ENCODE results near the gene EFCAB8.

Gene EFCAB8, protein sequence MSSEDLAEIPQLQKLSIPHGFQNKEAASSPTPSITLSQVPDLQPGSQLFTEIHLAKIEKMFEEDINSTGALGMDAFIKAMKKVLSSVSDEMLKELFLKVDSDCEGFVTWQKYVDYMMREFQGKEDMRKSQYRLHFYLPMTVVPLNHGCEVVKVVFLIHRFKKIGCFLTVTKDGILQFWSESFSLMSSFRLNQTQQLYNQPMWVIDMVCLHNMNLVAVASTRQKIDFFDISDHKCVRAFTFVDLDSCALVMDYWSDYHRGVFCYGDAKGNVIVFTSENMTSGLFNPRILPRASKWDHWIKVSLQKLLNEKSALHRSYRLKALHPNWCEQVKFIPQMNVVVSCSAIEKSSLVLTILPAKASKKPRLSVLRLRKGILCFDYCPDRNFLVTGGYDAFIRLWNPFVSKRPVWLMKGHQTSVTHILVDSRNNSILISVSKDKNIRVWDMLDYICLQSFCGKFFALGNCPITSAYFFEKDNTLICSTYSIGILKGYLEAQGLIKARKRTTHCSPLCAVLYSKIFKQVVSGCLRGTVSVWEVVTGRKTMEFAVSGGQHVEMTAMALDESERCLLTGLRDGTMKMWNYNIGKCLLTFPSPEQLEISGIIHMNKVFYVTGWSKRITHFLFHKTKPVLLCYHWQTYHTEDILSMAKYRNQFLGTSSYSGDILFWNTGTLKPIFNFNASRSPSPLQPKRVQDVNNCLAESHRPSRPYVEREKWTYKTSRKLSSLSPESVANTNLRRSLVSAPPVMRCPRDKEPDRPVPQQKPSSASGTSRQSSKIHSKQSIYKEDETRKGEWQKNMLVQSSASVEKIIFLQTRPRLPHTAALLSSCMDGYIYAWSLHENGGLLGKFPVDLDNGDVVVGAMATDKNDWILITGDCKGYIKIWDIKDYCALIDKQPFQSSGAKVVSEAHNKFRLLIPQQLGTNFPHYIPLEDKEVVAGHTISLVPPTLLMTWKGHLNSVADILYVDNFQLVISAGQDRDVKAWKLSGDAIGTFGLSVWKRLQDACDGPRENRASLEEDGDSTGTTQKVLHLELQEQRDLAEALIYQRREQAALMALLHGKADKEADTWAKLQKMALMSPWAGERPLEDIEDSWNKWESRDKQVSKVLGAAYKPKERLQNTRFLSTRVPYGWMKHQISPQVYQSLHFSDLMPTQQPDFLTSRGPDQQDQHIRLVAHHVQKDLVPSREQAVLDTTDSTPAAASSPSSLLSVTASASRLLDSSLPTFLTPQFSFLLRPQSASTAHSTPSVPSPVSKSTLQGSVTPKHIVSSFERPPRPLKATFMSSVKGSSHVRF
- total RNA-seq = 0.39 to 6.5 (median 1.8) reads per million in 9 experiments

DNA sequence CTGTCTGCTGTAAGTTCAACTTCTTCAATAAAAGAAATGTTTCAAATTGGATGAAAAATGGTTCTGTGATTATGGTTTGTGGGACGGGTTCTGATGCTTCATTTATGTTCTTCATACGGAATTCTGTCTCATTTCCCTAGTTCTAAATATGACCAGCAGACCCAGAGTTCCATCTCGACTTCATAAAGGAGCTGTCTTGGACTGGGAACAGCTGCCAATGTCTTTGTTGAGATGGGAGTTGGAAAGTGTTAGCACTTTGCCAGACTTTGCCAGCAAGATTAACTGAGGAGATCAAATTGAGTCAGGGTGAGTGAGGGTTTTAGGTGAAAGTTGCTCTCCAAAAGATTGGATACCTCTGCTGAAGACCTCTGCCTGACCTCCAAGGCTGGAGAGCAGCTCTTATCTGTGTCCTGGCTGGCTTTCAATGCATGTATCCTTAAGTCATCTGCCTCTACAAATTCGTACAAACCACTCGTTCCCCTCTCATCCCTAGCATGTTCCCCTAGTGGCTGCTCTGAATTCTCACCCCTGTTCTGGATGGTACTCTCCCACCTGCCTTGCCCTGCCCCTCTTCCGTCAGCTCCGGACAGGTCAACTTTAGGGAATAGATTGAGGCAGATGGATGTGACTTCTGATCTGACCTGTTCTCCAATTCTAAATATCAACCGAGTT lies at the start of gene EFCAB8:
TSS of gene EFCAB8 (plus strand) at position 223 of the 672 bp plus-strand sequence. CDS start 4,870 bp downstream, outside the sequence.
- no peaks in the 10 kb centered on the region for H3K27me3 Mint-ChIP-seq
- no peak for DNase-seq
- ATAC-seq (replicated peaks) = no peak
- H3K9me3 Mint-ChIP-seq = no peaks in the 10 kb centered on the region
- H3K4me1 Mint-ChIP-seq (ENCODE audit: low read depth in 2 of 2) = peaks cover 12 to 15% of the 10 kb centered on the region in 2 donors
- H3K27ac Mint-ChIP-seq = peak within 1 kb of the TSS; percentile 62 to 67
- no peak within 1 kb of the TSS for H3K4me3 Mint-ChIP-seq
- H3K36me3 Mint-ChIP-seq (ENCODE audit: insufficient read depth) = peaks cover 43% of the 10 kb centered on the region

DNA sequence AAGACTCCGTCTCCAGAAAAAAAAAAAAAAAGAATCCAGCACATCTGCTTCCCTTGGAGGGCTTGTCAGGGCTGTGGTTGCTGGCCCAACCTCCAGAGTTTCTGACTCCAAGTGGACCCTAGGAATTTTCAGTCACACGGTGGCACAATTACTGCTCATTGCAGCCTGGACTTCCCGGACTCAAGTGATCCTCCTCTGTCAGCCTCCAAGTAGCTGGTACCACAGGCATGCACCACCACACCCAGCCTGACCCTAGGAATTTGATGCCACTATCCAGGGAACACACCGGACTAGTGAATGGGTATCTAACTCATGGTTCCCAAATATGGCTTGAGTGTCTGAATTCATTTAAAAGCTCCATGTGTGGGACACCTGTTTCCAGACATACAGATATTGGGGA lies 48.8 kb upstream of the EFCAB8 start:
- Mint-ChIP-seq H3K27ac (no peak overlapping the region), H3K27me3 (no peaks in the 10 kb centered on the region), H3K4me1 (ENCODE audit: low read depth in 2 of 2) (no peaks in the 10 kb centered on the region), H3K4me3 (no peak overlapping the region), H3K9me3 (no peaks in the 10 kb centered on the region), H3K36me3 (ENCODE audit: insufficient read depth) (no peaks in the 10 kb centered on the region)
- DNase-seq (no peak), ATAC-seq (replicated peaks) (no peak)

DNA sequence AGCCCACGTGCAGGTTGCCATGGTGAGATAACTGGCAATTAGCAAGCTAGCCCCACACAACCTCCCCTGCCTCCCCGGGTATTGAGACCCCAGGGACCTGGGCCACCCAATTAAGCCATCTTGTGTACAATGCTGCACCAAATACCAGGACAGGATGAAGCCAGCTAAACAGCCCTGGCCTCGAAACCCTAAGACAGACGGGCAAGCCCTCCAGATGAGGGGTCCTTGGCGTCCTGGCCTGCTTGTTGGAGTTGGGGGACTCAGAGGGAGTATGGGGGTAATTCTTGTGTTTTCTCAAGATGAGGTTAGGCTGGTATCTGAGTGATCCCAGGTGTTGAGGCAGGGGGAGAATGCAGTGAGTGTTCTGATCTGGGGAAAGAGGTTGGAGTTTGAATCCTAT lies 47.8 kb upstream of the EFCAB8 start:
- H3K4me1 Mint-ChIP-seq (ENCODE audit: low read depth in 2 of 2) = no peaks in the 10 kb centered on the region
- no peaks in the 10 kb centered on the region for H3K27me3 Mint-ChIP-seq
- H3K27ac Mint-ChIP-seq = peak overlapping the region in 1 of 2 donors; percentile 21
- ATAC-seq (replicated peaks) (no peak), DNase-seq (no peak)
- H3K4me3 Mint-ChIP-seq = no peak overlapping the region
- no peaks in the 10 kb centered on the region for H3K9me3 Mint-ChIP-seq
- no peaks in the 10 kb centered on the region for H3K36me3 Mint-ChIP-seq (ENCODE audit: insufficient read depth)

DNA sequence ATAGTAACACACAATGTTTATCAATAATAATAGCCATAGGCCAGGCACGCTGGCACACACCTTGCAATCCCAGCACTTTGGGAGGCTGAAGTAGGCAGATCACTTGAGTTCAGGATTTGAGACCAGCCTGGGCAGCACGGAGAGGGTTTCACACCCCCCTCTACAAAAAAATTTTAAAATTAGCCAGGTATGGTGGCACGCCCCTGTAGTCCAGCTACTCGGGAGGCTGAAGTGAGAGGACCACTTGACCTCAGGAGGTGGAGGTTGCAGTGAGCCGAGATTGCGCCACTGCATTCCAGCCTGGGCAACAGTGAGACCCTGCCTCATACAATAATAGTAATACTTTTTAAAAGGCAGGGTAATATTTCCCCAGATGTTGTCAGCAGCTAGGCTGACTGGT lies 46.8 kb upstream of the EFCAB8 start:
- Mint-ChIP-seq H3K4me1 (ENCODE audit: low read depth in 2 of 2) (no peaks in the 10 kb centered on the region), H3K27ac (no peak overlapping the region), H3K4me3 (no peak overlapping the region), H3K36me3 (ENCODE audit: insufficient read depth) (no peaks in the 10 kb centered on the region), H3K27me3 (no peaks in the 10 kb centered on the region), H3K9me3 (no peaks in the 10 kb centered on the region)
- DNase-seq (no peak), ATAC-seq (replicated peaks) (no peak)

DNA sequence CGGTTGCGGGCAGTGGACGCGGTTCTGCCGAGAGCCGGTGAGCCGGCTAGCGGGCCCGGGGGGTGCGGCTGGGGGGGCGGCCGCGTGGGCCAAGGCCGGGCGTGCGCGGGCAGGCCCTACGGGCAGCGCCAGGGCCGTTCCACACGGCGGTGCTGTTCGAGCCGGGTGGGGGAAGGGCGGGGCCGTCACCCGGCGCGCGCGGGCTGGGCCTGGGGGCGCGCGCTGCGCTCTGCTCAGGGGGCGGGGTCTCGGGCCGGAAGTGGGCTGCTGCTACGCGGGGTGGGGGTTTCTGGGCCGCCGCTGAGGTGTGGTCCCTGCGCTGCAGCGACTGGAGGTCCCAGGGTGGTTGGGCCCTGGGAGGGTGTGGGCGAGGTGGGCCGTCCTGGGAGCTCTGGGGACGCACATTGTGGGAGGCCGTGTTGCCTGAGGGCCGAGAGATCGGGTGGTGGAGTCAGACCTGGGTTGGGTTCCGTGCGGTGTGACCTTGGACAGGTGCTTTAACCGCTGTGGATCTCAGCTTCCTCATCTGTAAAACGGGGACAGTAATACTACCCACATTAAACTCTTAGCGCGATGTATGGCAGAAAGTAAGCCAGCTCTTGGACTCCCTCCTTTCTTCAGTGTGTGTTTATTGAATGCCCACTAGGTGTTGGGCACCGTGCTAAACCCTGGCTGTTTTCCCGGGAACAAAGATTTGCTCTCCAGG lies 38.6 kb upstream of the EFCAB8 start:
- Mint-ChIP-seq H3K4me1 (ENCODE audit: low read depth in 2 of 2) (peaks cover 38 to 43% of the 10 kb centered on the region in 2 donors), H3K9me3 (no peaks in the 10 kb centered on the region), H3K4me3 (peak overlapping the region; percentile 89 to 94), H3K36me3 (ENCODE audit: insufficient read depth) (peaks cover 31% of the 10 kb centered on the region), H3K27ac (peak overlapping the region; percentile 91 to 97), H3K27me3 (no peaks in the 10 kb centered on the region)
- ATAC-seq (replicated peaks) (peak; percentile 75), DNase-seq (peak; percentile 78 to 81 (median 81))

DNA sequence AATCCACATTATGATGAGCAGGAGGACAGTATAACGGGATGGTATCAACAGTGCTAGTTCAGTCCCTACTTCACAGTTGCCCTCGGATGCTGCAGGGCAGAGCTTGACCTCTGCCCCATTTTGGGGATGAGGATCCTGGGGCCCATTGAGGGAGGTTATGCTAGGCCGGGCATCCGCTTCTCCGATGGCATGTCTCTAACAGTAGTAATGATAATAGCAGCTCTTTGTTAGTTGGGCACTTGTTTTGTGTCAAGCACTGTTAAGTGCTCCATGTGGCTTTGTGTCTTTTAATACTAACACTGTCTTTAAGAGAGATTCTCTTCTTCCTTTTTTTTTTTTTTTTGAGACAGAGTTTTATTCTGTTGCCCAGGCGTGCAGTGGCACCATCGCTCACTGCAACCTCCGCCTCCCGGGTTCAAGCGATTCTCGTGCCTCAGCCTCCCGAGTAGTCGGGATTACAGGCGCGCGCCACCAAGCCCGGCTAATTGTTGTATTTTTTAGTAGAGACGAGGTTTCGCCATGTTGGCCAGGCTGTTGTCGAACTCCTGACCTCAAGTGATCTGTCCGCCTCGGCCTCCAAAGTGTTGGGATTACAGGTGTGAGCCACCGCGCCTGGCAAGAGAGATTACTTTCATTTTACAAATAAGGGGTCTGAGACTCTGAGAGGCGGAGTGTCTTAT lies 37.9 kb upstream of the EFCAB8 start:
- peak overlapping the region; percentile 89 to 94 for H3K4me3 Mint-ChIP-seq
- no peaks in the 10 kb centered on the region for H3K27me3 Mint-ChIP-seq
- no peaks in the 10 kb centered on the region for H3K9me3 Mint-ChIP-seq
- ATAC-seq (replicated peaks) (no peak), DNase-seq (no peak)
- peak overlapping the region; percentile 91 to 97 for H3K27ac Mint-ChIP-seq
- peaks cover 38% of the 10 kb centered on the region for H3K36me3 Mint-ChIP-seq (ENCODE audit: insufficient read depth)
- H3K4me1 Mint-ChIP-seq (ENCODE audit: low read depth in 2 of 2) = peaks cover 39 to 46% of the 10 kb centered on the region in 2 donors

DNA sequence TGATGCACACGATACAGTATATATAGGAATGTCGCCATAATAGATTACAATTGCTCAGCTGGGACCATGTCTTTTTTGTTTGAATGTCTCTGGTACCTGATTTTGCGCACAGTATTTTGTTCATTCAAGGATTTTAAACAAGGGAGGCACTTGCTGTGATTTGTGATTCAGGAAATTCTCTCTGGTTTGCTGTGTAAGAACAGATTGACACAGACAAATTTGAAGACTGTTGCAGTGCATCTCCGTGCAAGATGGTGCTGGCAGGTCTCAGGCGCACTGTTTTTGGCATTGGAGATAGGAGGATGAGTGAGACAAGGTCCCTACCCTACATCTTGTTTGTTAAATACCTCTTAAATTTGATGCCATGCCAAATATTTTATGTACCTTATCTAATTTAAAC lies 36.5 kb upstream of the EFCAB8 start:
- Mint-ChIP-seq H3K27ac (peak overlapping the region; percentile 74 to 91), H3K36me3 (ENCODE audit: insufficient read depth) (peaks cover 52% of the 10 kb centered on the region), H3K9me3 (no peaks in the 10 kb centered on the region), H3K4me1 (ENCODE audit: low read depth in 2 of 2) (peaks cover 39 to 46% of the 10 kb centered on the region in 2 donors), H3K4me3 (peak overlapping the region; percentile 89 to 94), H3K27me3 (no peaks in the 10 kb centered on the region)
- no peak for DNase-seq
- no peak for ATAC-seq (replicated peaks)

DNA sequence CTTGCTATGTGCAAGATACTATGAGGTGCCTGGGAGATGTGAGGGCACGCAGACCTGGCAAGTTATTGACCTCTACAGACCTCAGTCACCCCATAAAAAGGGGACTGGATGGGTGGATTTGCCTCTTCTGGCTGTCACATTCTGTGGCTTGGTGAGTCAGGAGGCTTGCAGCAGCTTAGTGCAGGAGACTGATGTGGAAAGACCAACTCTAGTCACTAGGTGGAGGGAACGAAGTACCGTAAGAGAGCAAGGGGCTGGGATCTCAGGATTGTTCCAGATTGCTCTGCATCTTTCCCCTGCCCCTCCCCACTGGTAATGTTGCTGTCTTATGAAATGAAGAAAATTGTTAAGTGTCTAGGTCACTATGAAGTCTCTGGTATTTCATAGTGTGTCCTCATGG lies 35.6 kb upstream of the EFCAB8 start:
- DNase-seq (no peak), ATAC-seq (replicated peaks) (no peak)
- peaks cover 42 to 54% of the 10 kb centered on the region in 2 donors for H3K4me1 Mint-ChIP-seq (ENCODE audit: low read depth in 2 of 2)
- H3K36me3 Mint-ChIP-seq (ENCODE audit: insufficient read depth) = peaks cover 61% of the 10 kb centered on the region
- H3K9me3 Mint-ChIP-seq = no peaks in the 10 kb centered on the region
- H3K27ac Mint-ChIP-seq = peak overlapping the region; percentile 74 to 84
- no peaks in the 10 kb centered on the region for H3K27me3 Mint-ChIP-seq
- peak overlapping the region; percentile 31 to 56 for H3K4me3 Mint-ChIP-seq

DNA sequence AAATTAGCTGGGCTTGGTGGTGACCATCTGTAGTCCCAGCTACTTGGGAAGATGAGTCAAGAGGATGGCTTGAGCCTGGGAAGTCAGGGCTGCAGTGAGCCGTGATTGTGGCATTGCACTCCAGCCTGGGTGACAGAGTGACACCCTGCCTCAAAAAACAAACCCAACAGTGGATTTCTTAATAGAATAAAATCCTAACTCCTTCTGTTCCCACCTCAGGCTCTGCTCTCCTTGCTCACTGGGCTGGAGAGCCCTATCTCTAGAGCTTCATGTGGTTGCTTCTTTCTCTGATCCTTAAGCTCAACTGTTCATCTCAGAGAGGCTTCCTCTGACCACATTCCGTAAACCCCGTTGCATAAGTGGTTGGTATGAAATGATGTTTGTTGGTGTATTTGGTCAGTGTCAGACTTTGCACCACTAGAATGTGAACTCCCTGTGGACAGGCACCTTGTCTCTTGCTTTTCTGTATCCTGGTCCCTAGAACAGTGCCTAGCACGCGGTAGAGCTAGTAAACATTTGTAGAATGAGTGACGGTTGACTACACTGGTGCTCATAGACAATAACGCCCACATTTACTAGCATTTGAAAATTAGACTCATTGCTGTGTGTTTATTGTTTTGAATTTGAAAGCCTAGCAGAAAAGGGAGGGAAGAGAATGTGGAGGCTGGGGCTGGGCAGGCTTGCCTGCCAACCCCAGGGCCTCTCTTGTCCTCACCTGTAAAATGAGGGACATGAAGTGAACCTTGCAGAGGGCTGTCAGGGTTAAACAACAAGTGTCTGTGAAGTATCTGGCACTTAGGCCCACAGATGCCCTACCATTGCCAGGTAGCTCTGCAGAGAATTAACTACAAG lies 34.8 kb upstream of the EFCAB8 start:
- Mint-ChIP-seq H3K4me3 (peak overlapping the region; percentile 31 to 56), H3K27me3 (no peaks in the 10 kb centered on the region), H3K9me3 (no peaks in the 10 kb centered on the region), H3K36me3 (ENCODE audit: insufficient read depth) (peaks cover 67% of the 10 kb centered on the region), H3K27ac (peak overlapping the region; percentile 74 to 84), H3K4me1 (ENCODE audit: low read depth in 2 of 2) (peaks cover 45 to 59% of the 10 kb centered on the region in 2 donors)
- DNase-seq (no peak), ATAC-seq (replicated peaks) (no peak)

DNA sequence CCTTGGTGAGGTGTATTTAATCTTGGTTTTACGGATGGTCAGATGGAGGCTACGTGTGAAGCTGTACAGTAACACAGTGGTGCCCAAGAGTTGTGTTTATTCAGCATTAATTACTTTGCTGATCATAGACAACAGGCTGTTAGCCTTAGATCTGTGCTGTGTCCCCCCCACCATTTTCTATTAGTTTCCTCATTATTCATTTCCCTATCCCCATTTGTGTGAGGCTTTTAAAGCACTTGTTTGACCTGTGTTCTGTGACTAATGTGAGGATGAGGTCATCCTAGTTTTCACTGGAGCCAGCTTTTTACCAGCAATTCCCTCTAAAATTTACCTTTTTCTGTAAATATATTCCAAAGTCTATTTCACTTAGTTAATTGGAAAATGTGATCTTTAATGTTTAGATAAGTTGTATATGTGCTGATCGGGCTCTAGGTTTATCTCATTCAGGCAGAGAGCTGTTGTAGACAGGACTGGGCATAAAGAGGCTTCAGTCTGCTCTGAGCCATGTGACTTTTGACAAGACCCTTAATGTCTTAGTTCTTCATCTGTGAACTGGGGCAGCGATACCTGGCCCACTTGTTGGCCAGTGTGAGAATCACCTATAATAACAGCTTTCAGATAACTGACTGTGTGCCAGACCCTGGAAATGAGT lies 30.6 kb upstream of the EFCAB8 start:
- no peaks in the 10 kb centered on the region for H3K27me3 Mint-ChIP-seq
- no peaks in the 10 kb centered on the region for H3K9me3 Mint-ChIP-seq
- ATAC-seq (replicated peaks) (no peak), DNase-seq (no peak)
- H3K4me3 Mint-ChIP-seq = no peak overlapping the region
- H3K36me3 Mint-ChIP-seq (ENCODE audit: insufficient read depth) = peaks cover 83% of the 10 kb centered on the region
- H3K27ac Mint-ChIP-seq = peak overlapping the region; percentile 2 to 88
- peaks cover 41 to 54% of the 10 kb centered on the region in 2 donors for H3K4me1 Mint-ChIP-seq (ENCODE audit: low read depth in 2 of 2)

Measured in effector memory CD8-positive, alpha-beta T cell (primary cell).